Measurements from ENCODE around the gene ZNF417. TPM values are rescaled to one million over a fixed set of nuclear protein-coding genes. Genes with fewer than 3 reads are reported as not detected.

ZNF417 gene
- total RNA-seq, 4 donors from 2014 or later: 8.0 to 18.5 (median 10.8) TPM

DNA sequence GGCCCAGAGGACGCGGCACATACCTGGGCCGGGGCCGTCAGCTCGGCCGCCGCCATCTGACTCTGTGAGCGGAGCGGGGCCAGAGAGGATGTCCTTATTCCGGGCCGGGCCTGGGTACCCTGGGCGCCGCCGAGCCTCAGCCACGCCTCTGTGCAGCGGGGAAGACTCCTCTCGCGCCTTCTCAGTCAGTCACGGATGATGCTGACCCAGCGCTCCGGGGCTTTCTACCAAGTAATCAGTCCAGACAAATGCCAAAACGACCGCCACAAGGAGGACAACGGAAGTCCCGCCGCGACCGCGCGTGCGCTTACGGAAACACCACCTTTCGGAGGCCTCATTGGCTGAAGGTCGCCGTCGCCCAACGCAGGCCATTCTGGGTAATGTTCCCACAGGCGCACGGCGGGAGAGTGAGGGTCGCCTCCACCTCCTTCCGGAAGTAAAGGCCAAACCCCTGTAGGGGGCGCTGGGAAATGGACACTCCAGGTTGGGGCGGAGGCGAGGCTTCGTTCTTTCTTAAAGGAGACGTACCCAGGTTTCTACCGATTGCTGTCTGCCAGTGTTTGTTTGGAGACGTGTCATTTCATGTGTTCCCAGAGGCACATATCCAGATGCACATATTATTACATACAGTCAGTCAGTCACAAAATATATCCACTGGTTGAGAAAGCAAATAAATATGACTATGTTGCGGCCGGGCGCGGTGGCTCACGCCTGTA, 31.2 kb upstream of the ZNF417 start, which contains the start of gene ZNF256:
ZNF256 (minus strand) TSS at position 288 of the 716 bp plus-strand sequence; CDS start at position 56, 232 bp downstream.
- peaks cover 8% of the 10 kb centered on the region for H3K4me1 ChIP-seq
- H3K27me3 ChIP-seq: no peaks in the 10 kb centered on the region
- H3K4me3 ChIP-seq: peak within 1 kb of the TSS; percentile 77
- H3K9me3 ChIP-seq: no peaks in the 10 kb centered on the region
- peak; percentile 91 to 97 for DNase-seq (ENCODE audit: low spot score in 2 of 2)
- 16% methylated on average over 27 of the region's 54 CpGs for WGBS
- H3K36me3 ChIP-seq: peaks cover 19% of the 10 kb centered on the region
- TF ChIP-seq CTCF (IDR thresholded peaks at IDR 0.05): peak; percentile 2 to 56
- TF ChIP-seq EP300 (IDR thresholded peaks at IDR 0.05): no peak
- TF ChIP-seq POLR2AphosphoS5 (IDR thresholded peaks at IDR 0.05): peak in 2 of 3 donors; percentile 72 to 75
- no peak for TF ChIP-seq POLR2A (IDR thresholded peaks at IDR 0.05)
- H3K27ac ChIP-seq: peak within 1 kb of the TSS; percentile 79

- H3K9me3 ChIP-seq: peaks cover 1% of the 10 kb centered on the region
- H3K36me3 ChIP-seq: peaks cover 25% of the 10 kb centered on the region
Measured at GRCh38 chr19:57947088-57947418, 30.7 kb upstream of the ZNF417 start.

GRCh38 chr19:57946316-57946715, 29.9 kb upstream of the ZNF417 start:
- TF ChIP-seq EP300 (IDR thresholded peaks at IDR 0.05) (no peak), POLR2AphosphoS5 (IDR thresholded peaks at IDR 0.05) (no peak), POLR2A (IDR thresholded peaks at IDR 0.05) (no peak), CTCF (IDR thresholded peaks at IDR 0.05) (no peak)
- peaks cover 9% of the 10 kb centered on the region for H3K9me3 ChIP-seq
- H3K27me3 ChIP-seq: no peaks in the 10 kb centered on the region
- peaks cover 32% of the 10 kb centered on the region for H3K36me3 ChIP-seq
- 79% methylated on average over 2 of the region's 2 CpGs for WGBS
- peak overlapping the region; percentile 77 for H3K4me3 ChIP-seq
- H3K27ac ChIP-seq: no peak overlapping the region
- no peak for DNase-seq (ENCODE audit: low spot score in 2 of 2)
- H3K4me1 ChIP-seq: peaks cover 8% of the 10 kb centered on the region

More at GRCh38 chr19:57947088-57947418, 30.7 kb upstream of the ZNF417 start:
- TF ChIP-seq POLR2AphosphoS5 (IDR thresholded peaks at IDR 0.05) (no peak), CTCF (IDR thresholded peaks at IDR 0.05) (no peak), EP300 (IDR thresholded peaks at IDR 0.05) (no peak), POLR2A (IDR thresholded peaks at IDR 0.05) (no peak)
- Histone ChIP-seq H3K4me3 (peak overlapping the region; percentile 77), H3K27ac (peak overlapping the region; percentile 79), H3K27me3 (no peaks in the 10 kb centered on the region), H3K4me1 (peaks cover 8% of the 10 kb centered on the region)
- DNase-seq (ENCODE audit: low spot score in 2 of 2): no peak
- 1% methylated on average over 16 of the region's 18 CpGs for WGBS

- H3K9me3 ChIP-seq: peaks cover 14% of the 10 kb centered on the region
- no peak for DNase-seq (ENCODE audit: low spot score in 2 of 2)
- TF ChIP-seq POLR2AphosphoS5 (IDR thresholded peaks at IDR 0.05) (no peak), EP300 (IDR thresholded peaks at IDR 0.05) (no peak), CTCF (IDR thresholded peaks at IDR 0.05) (no peak), POLR2A (IDR thresholded peaks at IDR 0.05) (no peak)
- no peaks in the 10 kb centered on the region for H3K27me3 ChIP-seq
- peaks cover 6% of the 10 kb centered on the region for H3K4me1 ChIP-seq
- H3K4me3 ChIP-seq: no peak overlapping the region
- no peak overlapping the region for H3K27ac ChIP-seq
- 94% methylated on average over 3 of the region's 3 CpGs for WGBS
- peaks cover 55% of the 10 kb centered on the region for H3K36me3 ChIP-seq
Measured at GRCh38 chr19:57941593-57941992, 25.2 kb upstream of the ZNF417 start.

GRCh38 chr19:57935731-57936130, 19.3 kb upstream of the ZNF417 start:
- Histone ChIP-seq H3K36me3 (peaks cover 23% of the 10 kb centered on the region), H3K9me3 (peaks cover 30% of the 10 kb centered on the region), H3K4me1 (no peaks in the 10 kb centered on the region), H3K27me3 (no peaks in the 10 kb centered on the region), H3K4me3 (no peak overlapping the region), H3K27ac (no peak overlapping the region)
- 90% methylated on average over 12 of the region's 12 CpGs for WGBS
- DNase-seq (ENCODE audit: low spot score in 2 of 2): no peak
- TF ChIP-seq CTCF (IDR thresholded peaks at IDR 0.05) (no peak), POLR2A (IDR thresholded peaks at IDR 0.05) (no peak), EP300 (IDR thresholded peaks at IDR 0.05) (no peak), POLR2AphosphoS5 (IDR thresholded peaks at IDR 0.05) (no peak)

Data from suprapubic skin (tissue), 4 donors.